A549 (cell line): ENCODE results near the gene APH1B. TPM values are rescaled to one million over a fixed set of nuclear protein-coding genes. Genes with fewer than 3 reads are reported as not detected.

Experiments
- ATAC-seq, 2 experiments: fragments of 200-7000 bp in 1 of 2; fragments of >200 bp in 1 of 2; cut with Nextera tagmentation in 1 of 2; cut with Tn5 transposase in 1 of 2; 3 replicates each; pipeline versions ENCODE4 v1.8.0 to v1.9.1; 2018 to 2020; ENCODE audit warnings: mild to moderate bottlenecking in 1 of 2, moderate library complexity in 1 of 2
- CTCF ChIA-PET: fragments of 300-600 bp; sonication (Branson Sonifier 250); formaldehyde crosslinking; extraction: SDS; loops from one replicate; lab custom pipeline; 2021; ENCODE audit warnings: antibody characterized with exemption, inconsistent platforms; lab: Yijun Ruan, JAX
- POLR2A ChIA-PET: fragments of 350-600 bp; formaldehyde crosslinking; extraction: SDS; loops from one replicate; lab custom pipeline; 2021; ENCODE audit warnings: antibody characterized with exemption, inconsistent platforms; lab: Yijun Ruan, JAX
- DNase-seq, 2 experiments: peaks; one replicate each; pipeline versions ENCODE4 v3.0.0 to v3.0.0-alpha.2; 2011 to 2016; ENCODE audit warnings: low read depth in 1 of 2, low spot score in 1 of 2
- FAIRE-seq: peaks from 2 replicates; lab custom pipeline; 2011; peaks lifted over from hg19 to GRCh38; lab: Jason Lieb, UNC
- H3K27ac ChIP-seq, 2 experiments: fragments of >200 bp; sonication (Bioruptor Twin); formaldehyde crosslinking; 3 replicates each; pipeline ENCODE4 v1.5.1; 2016 to 2017
- H3K4me1 ChIP-seq: fragments of >200 bp; sonication (Bioruptor Twin); formaldehyde crosslinking; 3 replicates; pipeline ENCODE4 v1.6.1; 2016
- H3K4me2 ChIP-seq: fragments of >200 bp; sonication (Bioruptor Twin); formaldehyde crosslinking; 3 replicates; pipeline ENCODE4 v1.6.1; 2016
- H3K4me3 ChIP-seq: fragments of >200 bp; sonication (Bioruptor Twin); formaldehyde crosslinking; 3 replicates; pipeline ENCODE4 v1.5.1; 2016
- H3K9me3 ChIP-seq: fragments of >200 bp; sonication (Bioruptor Twin); formaldehyde crosslinking; 3 replicates; pipeline ENCODE4 v1.6.1; 2016
- BCL3 ChIP-seq: fragments of >200 bp; sonication (Bioruptor Twin); formaldehyde crosslinking; IDR thresholded peaks from 3 replicates; pipeline ENCODE4 v1.6.1; 2016
- BHLHE40 ChIP-seq: IDR thresholded peaks from 2 replicates; pipeline ENCODE4 v1.6.1; 2012; ENCODE audit warnings: low read depth, low read length, inconsistent platforms
- CBX8 ChIP-seq: fragments of 200-600 bp; sonication (generic); IDR thresholded peaks from 2 replicates; pipeline ENCODE4 v1.6.1; 2016
- CEBPB ChIP-seq, 2 experiments: fragments of >200 bp in 1 of 2; sonication (Bioruptor Twin) in 1 of 2; formaldehyde crosslinking in 1 of 2; IDR thresholded peaks; 2 replicates each; pipeline ENCODE4 v1.6.1; 2012 to 2016
- E2F6 ChIP-seq: IDR thresholded peaks from 2 replicates; pipeline ENCODE4 v1.6.1; 2012; ENCODE audit warnings: low read depth, borderline replicate concordance
- EP300 ChIP-seq, 2 experiments: fragments of >200 bp; sonication (Bioruptor Twin); formaldehyde crosslinking; IDR thresholded peaks; 2 replicates in 1 of 2; 3 replicates in 1 of 2; pipeline ENCODE4 v1.6.1; 2016 to 2017
- JUN ChIP-seq, 2 experiments: fragments of >200 bp; sonication (Bioruptor Twin); formaldehyde crosslinking; IDR thresholded peaks; 2 replicates in 1 of 2; 3 replicates in 1 of 2; pipeline ENCODE4 v1.6.1; 2016 to 2017
- JUNB ChIP-seq: fragments of >200 bp; sonication (Bioruptor Twin); formaldehyde crosslinking; IDR thresholded peaks from 2 replicates; pipeline ENCODE4 v1.6.1; 2016
- KDM5A ChIP-seq: fragments of 200-600 bp; sonication (generic); IDR thresholded peaks from 2 replicates; pipeline ENCODE4 v1.6.1; 2016; ENCODE audit warnings: antibody characterized with exemption, mild to moderate bottlenecking
- MAX ChIP-seq: IDR thresholded peaks from 2 replicates; pipeline ENCODE4 v1.6.1; 2012
- MYC ChIP-seq: IDR thresholded peaks from 2 replicates; pipeline ENCODE4 v1.6.1; 2012; ENCODE audit warnings: mild to moderate bottlenecking, inconsistent platforms, low read length, improper control_type of control experiment, borderline replicate concordance
- POLR2AphosphoS2 ChIP-seq: conservative IDR thresholded peaks from 2 replicates; pipeline ENCODE4 v1.6.1; 2012; ENCODE audit warnings: low read length, improper control_type of control experiment, inconsistent platforms
- RAD21 ChIP-seq, 2 experiments: fragments of >200 bp in 1 of 2; sonication (Bioruptor Twin) in 1 of 2; formaldehyde crosslinking in 1 of 2; IDR thresholded peaks in 1 of 2; conservative IDR thresholded peaks in 1 of 2; 2 replicates in 1 of 2; 3 replicates in 1 of 2; pipeline ENCODE4 v1.6.1; 2012 to 2018; ENCODE audit warnings: inconsistent platforms in 1 of 2
- RARB ChIP-seq: fragments of 250-450 bp; sonication (Bioruptor Pico); IDR thresholded peaks from 2 replicates; pipeline ENCODE4 v1.8.0; 2021; ENCODE audit warnings: mild to moderate bottlenecking, moderate library complexity
- RCOR1 ChIP-seq: fragments of 150-350 bp; IDR thresholded peaks from 2 replicates; pipeline ENCODE4 v1.6.1; 2014; ENCODE audit warnings: antibody characterized with exemption, low read length, low read depth
- REST ChIP-seq: fragments of 200-600 bp; sonication (generic); IDR thresholded peaks from 2 replicates; pipeline ENCODE4 v1.6.1; 2016; ENCODE audit warnings: antibody characterized with exemption, mild to moderate bottlenecking, moderate library complexity
- TP53 ChIP-seq: fragments of 250-450 bp; sonication (Bioruptor Pico); IDR thresholded peaks from 2 replicates; pipeline ENCODE4 v1.5.0; 2021; ENCODE audit warnings: mild to moderate bottlenecking, moderate library complexity
- ZC3H11A ChIP-seq: fragments of 450-650 bp; IDR thresholded peaks from 2 replicates; pipeline ENCODE4 v1.6.1; 2014; ENCODE audit warnings: antibody characterized with exemption, mild to moderate bottlenecking
- ZFP36 ChIP-seq: fragments of 450-650 bp; IDR thresholded peaks from 2 replicates; pipeline ENCODE4 v1.6.1; 2014; ENCODE audit warnings: borderline replicate concordance; ENCODE audit not compliant: partially characterized antibody
- WGBS: methylation state at CpG from one replicate; pipeline ENCODE4 v1.1.6; 2017; ENCODE audit errors: missing lambda C conversion rate; 5-methylcytosine and 5-hydroxymethylcytosine counted together
- polyA plus RNA-seq, 4 experiments: library from polyadenylated mRNA; depleted of rRNA in 3 of 4; stranded (reverse); fragments of >200 nt; fragmentation: RNase III in 1 of 4; extraction: RNeasy Plus Mini Kit Qiagen cat#74134 plus additional on column Dnase treatment in 1 of 4; gene quantifications; 2 replicates in 3 of 4; 3 replicates in 1 of 4; pipeline ENCODE4 v1.2.3, GENCODE V29; 2011 to 2017
- TF ChIP-seq, protein P1 (sequence below): IDR thresholded peaks from 2 replicates; pipeline ENCODE4 v1.6.1; 2012
- TF ChIP-seq, protein P2 (sequence below): fragments of 250-450 bp; sonication (Bioruptor Pico); IDR thresholded peaks from 2 replicates; pipeline ENCODE4 v1.5.0; 2021; ENCODE audit warnings: mild to moderate bottlenecking, moderate library complexity, borderline replicate concordance
- TF ChIP-seq, protein P3 (sequence below): fragments of 150-350 bp; IDR thresholded peaks from 2 replicates; pipeline ENCODE4 v1.6.1; 2014; ENCODE audit warnings: low read depth, mild to moderate bottlenecking, low read length

Gene APH1B
- polyA plus RNA-seq, 2 of the 4 experiments (the other 2 are of a cell fraction): 16.4 to 28.5 TPM

DNA sequence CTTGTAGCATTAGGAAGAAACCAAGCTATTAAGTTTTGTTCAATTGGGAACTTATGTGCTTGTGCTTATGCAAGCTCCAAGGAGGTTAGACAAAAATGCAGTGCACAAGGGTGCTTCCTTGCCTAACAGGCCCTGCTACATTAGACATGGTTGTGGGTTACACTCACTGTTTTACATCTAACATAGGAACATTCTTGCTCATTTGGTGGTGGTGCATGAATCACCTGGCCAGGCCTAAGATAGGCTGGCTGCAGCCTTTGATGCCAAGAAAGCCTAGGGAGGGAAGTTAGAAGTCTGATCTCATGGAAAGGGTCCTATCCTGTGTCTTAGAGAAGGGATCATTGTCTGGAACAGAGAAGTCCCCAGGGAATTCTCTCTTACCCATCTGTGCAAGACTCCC lies 60.8 kb downstream of the APH1B start:
- Histone ChIP-seq H3K9me3 (no peaks in the 10 kb centered on the region), H3K4me3 (no peak overlapping the region), H3K4me1 (peaks cover 8% of the 10 kb centered on the region), H3K4me2 (no peak overlapping the region), H3K27ac (no peak overlapping the region)
- FAIRE-seq (no peak), DNase-seq (no peak), ATAC-seq (no peak)
- ChIA-PET POLR2A (no interaction called here), CTCF (interaction anchor here (0.9 to 1.5 kb wide), 3 partner anchors 11 to 193 kb away, joined by 3 to 4 read pairs (median 3); no protein-coding TSS in a partner anchor)
- no peak for TF ChIP-seq BCL3
- TF ChIP-seq TP53 (CRISPR knock-in tag): no peak
- TF ChIP-seq JUN (IDR thresholded peaks at IDR 0.05): no peak
- no peak for TF ChIP-seq CEBPB (IDR thresholded peaks at IDR 0.05)
- TF ChIP-seq RARB: no peak
- no peak for TF ChIP-seq RCOR1
- TF ChIP-seq JUNB: no peak
- TF ChIP-seq, protein P1, sequence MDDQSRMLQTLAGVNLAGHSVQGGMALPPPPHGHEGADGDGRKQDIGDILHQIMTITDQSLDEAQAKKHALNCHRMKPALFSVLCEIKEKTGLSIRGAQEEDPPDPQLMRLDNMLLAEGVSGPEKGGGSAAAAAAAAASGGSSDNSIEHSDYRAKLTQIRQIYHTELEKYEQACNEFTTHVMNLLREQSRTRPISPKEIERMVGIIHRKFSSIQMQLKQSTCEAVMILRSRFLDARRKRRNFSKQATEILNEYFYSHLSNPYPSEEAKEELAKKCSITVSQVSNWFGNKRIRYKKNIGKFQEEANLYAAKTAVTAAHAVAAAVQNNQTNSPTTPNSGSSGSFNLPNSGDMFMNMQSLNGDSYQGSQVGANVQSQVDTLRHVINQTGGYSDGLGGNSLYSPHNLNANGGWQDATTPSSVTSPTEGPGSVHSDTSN: no peak
- no peak for TF ChIP-seq ZC3H11A
- no peak for TF ChIP-seq POLR2AphosphoS2
- TF ChIP-seq, protein P2, sequence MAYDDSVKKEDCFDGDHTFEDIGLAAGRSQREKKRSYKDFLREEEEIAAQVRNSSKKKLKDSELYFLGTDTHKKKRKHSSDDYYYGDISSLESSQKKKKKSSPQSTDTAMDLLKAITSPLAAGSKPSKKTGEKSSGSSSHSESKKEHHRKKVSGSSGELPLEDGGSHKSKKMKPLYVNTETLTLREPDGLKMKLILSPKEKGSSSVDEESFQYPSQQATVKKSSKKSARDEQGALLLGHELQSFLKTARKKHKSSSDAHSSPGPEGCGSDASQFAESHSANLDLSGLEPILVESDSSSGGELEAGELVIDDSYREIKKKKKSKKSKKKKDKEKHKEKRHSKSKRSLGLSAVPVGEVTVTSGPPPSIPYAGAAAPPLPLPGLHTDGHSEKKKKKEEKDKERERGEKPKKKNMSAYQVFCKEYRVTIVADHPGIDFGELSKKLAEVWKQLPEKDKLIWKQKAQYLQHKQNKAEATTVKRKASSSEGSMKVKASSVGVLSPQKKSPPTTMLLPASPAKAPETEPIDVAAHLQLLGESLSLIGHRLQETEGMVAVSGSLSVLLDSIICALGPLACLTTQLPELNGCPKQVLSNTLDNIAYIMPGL (CRISPR knock-in tag): no peak
- no peak for TF ChIP-seq CBX8
- no peak for TF ChIP-seq MAX
- no peak for TF ChIP-seq KDM5A
- TF ChIP-seq MYC: no peak

DNA sequence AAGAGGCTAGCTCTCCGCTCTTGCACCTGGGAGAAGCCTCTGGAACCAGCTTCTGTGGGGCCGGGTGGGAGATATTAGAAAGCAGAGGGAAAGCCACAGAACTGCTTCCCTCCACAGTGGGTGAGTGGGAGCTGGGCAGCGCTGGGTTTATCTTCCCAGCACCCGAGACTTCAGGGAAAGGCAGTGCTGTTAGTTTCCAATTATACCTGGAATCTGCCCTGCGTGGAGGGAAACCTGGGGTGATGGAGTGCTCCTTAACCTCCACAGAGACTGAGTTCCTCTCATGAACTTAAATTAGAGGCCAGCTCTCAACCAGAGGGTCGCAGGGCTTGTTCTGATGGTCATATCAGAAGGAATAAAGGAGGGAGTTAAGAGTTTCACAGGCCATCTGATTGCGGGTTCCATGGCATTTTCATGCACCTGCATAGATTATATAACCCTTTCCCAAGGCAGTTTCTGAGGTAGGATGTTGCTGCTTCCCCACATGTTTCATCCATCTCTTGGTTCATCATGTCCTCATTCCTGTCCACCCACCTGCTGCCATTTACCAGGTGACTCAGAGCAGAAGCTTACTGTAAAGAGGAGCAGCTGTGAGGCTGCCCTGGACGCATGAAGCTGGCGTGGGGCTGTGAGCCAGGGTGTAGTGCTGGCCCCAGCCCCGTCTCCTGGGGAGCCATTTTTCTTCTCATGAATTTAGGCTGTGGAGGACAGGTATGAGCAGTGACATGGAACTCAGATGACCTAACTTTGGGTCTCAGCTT lies 61.8 kb downstream of the APH1B start:
- ATAC-seq: no peak
- no peak for FAIRE-seq

More for the DNA sequence above, 61.8 kb downstream of the APH1B start:
- POLR2A ChIA-PET: no interaction called here
- DNase-seq: no peak
- TF ChIP-seq REST: no peak
- no peak for TF ChIP-seq RCOR1
- no peak for TF ChIP-seq EP300 (IDR thresholded peaks at IDR 0.05)
- no peak for TF ChIP-seq E2F6
- no peak for TF ChIP-seq BHLHE40
- TF ChIP-seq ZC3H11A: no peak
- TF ChIP-seq ZFP36: no peak
- TF ChIP-seq, protein P3, sequence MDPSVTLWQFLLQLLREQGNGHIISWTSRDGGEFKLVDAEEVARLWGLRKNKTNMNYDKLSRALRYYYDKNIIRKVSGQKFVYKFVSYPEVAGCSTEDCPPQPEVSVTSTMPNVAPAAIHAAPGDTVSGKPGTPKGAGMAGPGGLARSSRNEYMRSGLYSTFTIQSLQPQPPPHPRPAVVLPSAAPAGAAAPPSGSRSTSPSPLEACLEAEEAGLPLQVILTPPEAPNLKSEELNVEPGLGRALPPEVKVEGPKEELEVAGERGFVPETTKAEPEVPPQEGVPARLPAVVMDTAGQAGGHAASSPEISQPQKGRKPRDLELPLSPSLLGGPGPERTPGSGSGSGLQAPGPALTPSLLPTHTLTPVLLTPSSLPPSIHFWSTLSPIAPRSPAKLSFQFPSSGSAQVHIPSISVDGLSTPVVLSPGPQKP: no peak
- no peak for TF ChIP-seq RAD21 (conservative IDR thresholded peaks at IDR 0.05 in 1 of 2, IDR thresholded peaks at IDR 0.05 in 1 of 2)
- no peak for TF ChIP-seq MAX
- no peak for TF ChIP-seq KDM5A
- H3K4me1 ChIP-seq: peaks cover 2% of the 10 kb centered on the region; the same call in 2 of the 3 replicates
- no peak overlapping the region; a peak in 1 of 6 replicates for H3K27ac ChIP-seq
- H3K9me3 ChIP-seq: no peaks in the 10 kb centered on the region
- H3K4me3 ChIP-seq: no peak overlapping the region
- no peak overlapping the region for H3K4me2 ChIP-seq
- CTCF ChIA-PET: interaction anchor here (0.8 to 1.9 kb wide), 11 partner anchors 10 to 73 kb away, joined by 3 to 5 read pairs (median 4); no protein-coding TSS in a partner anchor
- 90% methylated on average over 9 of the region's 10 CpGs for WGBS
